PFSK-1 (cell line): Measurements from ENCODE around the gene THSD4.

ENCODE experiments used
- FOXP2 ChIP-seq: optimal IDR thresholded peaks from 2 replicates; pipeline ENCODE3; 2011; ENCODE audit warnings: borderline replicate concordance, control low read depth, inconsistent platforms; ENCODE audit not compliant: insufficient read depth; ENCODE audit errors: extremely low read length, extremely low read depth
- POLR2AphosphoS5 ChIP-seq: IDR thresholded peaks from 2 replicates; pipeline ENCODE4 v1.6.1; 2012; ENCODE audit warnings: low read depth, mild to moderate bottlenecking, control low read depth, low read length, moderate library complexity
- SIN3A ChIP-seq: IDR thresholded peaks from 2 replicates; pipeline ENCODE4 v1.6.1; 2012; ENCODE audit warnings: mild to moderate bottlenecking, low read length, moderate library complexity, borderline replicate concordance; ENCODE audit not compliant: insufficient read depth
- TAF1 ChIP-seq: IDR thresholded peaks from 2 replicates; pipeline ENCODE4 v1.6.1; 2012; ENCODE audit warnings: low read length, control low read depth, borderline replicate concordance; ENCODE audit not compliant: insufficient read depth
- TF ChIP-seq, protein P1 (sequence below), 2 experiments: IDR thresholded peaks; 2 replicates each; pipeline versions ENCODE4 v1.6.1 to v1.8.0; 2011 to 2012; ENCODE audit warnings: low read depth in 2 of 2, low read length in 2 of 2, control low read depth in 1 of 2, inconsistent platforms in 1 of 2, mild to moderate bottlenecking in 1 of 2, moderate library complexity in 1 of 2; ENCODE audit not compliant: insufficient read depth in 1 of 2

The THSD4 gene

DNA sequence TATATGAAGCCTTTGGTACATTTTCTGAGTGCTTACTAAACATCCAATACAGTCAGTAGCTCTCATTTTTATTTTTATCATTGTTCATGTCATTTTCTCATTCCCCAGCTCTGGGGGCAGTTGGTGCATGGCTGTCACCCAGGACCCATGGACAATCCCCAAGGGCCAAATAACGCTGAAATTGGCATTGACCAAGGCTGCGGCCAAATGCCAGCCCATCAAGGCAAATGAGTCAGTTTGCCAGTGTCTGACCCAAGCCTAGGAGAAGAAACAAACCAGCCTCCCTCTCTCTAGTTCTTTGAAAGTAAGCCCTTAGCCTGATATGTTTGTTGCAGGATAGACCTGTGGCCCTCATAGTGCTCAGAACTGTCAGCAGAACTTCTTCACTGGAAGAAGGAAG lies 219.2 kb downstream of the THSD4 start:
- TF ChIP-seq SIN3A, result no peak
- TF ChIP-seq FOXP2, result no peak
- TF ChIP-seq POLR2AphosphoS5, result no peak
- no peak for TF ChIP-seq TAF1
- TF ChIP-seq, protein P1, sequence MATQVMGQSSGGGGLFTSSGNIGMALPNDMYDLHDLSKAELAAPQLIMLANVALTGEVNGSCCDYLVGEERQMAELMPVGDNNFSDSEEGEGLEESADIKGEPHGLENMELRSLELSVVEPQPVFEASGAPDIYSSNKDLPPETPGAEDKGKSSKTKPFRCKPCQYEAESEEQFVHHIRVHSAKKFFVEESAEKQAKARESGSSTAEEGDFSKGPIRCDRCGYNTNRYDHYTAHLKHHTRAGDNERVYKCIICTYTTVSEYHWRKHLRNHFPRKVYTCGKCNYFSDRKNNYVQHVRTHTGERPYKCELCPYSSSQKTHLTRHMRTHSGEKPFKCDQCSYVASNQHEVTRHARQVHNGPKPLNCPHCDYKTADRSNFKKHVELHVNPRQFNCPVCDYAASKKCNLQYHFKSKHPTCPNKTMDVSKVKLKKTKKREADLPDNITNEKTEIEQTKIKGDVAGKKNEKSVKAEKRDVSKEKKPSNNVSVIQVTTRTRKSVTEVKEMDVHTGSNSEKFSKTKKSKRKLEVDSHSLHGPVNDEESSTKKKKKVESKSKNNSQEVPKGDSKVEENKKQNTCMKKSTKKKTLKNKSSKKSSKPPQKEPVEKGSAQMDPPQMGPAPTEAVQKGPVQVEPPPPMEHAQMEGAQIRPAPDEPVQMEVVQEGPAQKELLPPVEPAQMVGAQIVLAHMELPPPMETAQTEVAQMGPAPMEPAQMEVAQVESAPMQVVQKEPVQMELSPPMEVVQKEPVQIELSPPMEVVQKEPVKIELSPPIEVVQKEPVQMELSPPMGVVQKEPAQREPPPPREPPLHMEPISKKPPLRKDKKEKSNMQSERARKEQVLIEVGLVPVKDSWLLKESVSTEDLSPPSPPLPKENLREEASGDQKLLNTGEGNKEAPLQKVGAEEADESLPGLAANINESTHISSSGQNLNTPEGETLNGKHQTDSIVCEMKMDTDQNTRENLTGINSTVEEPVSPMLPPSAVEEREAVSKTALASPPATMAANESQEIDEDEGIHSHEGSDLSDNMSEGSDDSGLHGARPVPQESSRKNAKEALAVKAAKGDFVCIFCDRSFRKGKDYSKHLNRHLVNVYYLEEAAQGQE (IDR thresholded peaks at IDR 0.05; ENCODE audit: insufficient read depth in 1 of 2, low read depth in 2 of 2, low read length in 2 of 2), result no peak

DNA sequence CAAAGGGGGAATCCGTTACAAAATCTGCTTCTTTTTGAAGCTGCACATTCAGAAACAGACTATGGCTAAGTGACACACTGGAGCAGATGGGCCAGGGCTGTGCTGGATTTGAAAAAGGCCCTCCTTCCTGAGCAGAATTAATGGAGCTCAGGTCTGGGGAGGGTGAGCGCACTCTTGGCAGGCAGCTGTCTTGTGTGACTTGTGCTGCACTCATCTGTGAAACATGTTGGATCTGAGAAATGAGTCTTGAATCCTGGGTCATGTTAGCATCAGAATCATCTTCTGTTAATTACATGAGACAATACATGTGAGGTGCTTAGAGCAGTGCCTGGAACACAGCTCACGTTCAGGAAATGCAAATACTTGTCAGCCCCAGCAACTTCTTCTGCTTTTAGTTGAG lies 219.6 kb downstream of the THSD4 start:
- TF ChIP-seq SIN3A (no peak), FOXP2 (no peak), POLR2AphosphoS5 (no peak), TAF1 (no peak)
- TF ChIP-seq, protein P1 (IDR thresholded peaks at IDR 0.05; ENCODE audit: insufficient read depth in 1 of 2, low read depth in 2 of 2, low read length in 2 of 2), result no peak

DNA sequence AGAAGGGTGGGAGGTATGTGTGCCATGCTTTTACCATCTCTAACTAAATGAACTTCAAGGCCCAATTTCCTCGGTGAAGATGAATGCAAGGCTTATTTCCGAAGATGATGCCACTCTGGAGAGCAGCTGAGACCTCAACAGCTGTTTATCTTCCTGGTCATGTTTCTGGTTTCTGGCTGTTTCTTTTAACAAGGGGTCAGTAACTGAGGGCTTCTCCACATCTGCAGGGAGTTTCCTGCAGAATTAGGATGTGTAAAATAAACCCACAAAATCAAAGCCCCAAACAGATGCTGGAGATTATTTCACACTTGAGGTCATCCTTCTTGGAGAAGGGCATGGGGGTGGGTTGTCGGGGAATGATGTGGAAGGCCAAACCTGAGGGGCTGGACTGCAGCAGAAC lies 220.3 kb downstream of the THSD4 start:
- TF ChIP-seq, protein P1 (IDR thresholded peaks at IDR 0.05; ENCODE audit: insufficient read depth in 1 of 2, low read depth in 2 of 2, low read length in 2 of 2), result no peak
- TF ChIP-seq SIN3A (no peak), TAF1 (no peak)

DNA sequence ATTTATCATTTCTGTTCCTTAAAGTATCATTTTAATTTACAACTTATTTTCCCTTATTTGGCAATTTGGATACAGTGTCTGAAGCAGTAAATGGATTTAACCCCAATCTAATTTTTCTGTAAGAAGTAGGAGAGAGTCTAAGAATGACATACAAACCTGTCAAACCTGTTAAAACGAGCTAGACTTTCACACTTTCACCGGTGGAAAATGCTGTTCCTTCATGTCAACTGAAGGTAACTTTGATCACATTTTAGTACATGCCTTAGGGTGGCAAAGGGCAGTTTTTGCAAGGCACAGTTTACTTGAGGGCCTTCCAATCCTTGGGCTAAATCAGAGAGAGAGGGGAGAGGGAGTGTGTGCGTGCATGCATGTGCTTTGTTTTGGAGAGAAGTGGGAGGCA lies 221.4 kb downstream of the THSD4 start:
- TF ChIP-seq FOXP2 (no peak), POLR2AphosphoS5 (no peak), TAF1 (no peak)

DNA sequence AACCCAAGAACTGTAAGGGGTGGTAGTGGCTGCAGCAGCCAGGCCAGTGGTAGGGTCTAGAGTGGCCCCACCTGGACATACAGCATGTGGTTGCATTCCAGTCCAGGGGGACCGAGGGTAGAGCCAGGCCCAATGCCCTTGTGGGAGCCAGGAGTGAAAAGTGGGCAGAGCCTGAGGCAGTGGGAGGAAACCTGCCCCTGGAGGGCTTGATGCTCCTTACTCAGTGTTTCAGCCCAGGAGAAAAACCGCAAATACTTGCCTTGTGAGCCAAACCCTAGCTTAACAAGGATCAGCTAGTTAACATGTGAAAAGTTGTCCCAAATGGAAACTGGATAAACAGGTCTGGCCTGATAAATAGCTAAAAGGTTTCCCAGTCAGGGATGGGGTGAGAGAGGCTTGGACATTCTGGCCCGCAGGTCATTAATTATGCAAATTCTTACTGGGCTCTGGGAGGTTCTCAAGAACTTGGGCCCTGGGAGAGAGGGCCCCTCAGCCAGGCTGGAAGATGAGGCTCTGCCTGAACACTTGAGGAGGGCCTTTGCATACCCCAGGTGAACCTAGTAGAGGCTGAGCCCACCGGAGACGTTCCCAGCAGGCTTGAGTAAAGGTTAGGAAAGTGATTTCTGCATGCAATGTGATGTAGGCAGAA lies 222.1 kb downstream of the THSD4 start:
- TF ChIP-seq SIN3A (no peak), TAF1 (no peak), FOXP2 (no peak)
- TF ChIP-seq, protein P1 (IDR thresholded peaks at IDR 0.05; ENCODE audit: insufficient read depth in 1 of 2, low read depth in 2 of 2, low read length in 2 of 2), result no peak
